Activated CD8-positive, alpha-beta memory T cell treated with anti-CD3 and anti-CD28 coated beads, Interleukin-2, amount 50 U/mL, for 48 hours (primary cell): Measurements from ENCODE around the gene ARL6IP4.
A peak's percentile ranks its signal among the peaks of the same experiment; 100 is the strongest.
"Not testable (repeated sequence)": the region's sequence is repeated elsewhere in the genome, so short reads cannot be mapped to it uniquely, and the experiment has no call there.

ENCODE experiments used
- DNase-seq: peaks from one replicate; pipeline ENCODE4 v3.0.0-alpha.2; 2020

Gene ARL6IP4

DNA sequence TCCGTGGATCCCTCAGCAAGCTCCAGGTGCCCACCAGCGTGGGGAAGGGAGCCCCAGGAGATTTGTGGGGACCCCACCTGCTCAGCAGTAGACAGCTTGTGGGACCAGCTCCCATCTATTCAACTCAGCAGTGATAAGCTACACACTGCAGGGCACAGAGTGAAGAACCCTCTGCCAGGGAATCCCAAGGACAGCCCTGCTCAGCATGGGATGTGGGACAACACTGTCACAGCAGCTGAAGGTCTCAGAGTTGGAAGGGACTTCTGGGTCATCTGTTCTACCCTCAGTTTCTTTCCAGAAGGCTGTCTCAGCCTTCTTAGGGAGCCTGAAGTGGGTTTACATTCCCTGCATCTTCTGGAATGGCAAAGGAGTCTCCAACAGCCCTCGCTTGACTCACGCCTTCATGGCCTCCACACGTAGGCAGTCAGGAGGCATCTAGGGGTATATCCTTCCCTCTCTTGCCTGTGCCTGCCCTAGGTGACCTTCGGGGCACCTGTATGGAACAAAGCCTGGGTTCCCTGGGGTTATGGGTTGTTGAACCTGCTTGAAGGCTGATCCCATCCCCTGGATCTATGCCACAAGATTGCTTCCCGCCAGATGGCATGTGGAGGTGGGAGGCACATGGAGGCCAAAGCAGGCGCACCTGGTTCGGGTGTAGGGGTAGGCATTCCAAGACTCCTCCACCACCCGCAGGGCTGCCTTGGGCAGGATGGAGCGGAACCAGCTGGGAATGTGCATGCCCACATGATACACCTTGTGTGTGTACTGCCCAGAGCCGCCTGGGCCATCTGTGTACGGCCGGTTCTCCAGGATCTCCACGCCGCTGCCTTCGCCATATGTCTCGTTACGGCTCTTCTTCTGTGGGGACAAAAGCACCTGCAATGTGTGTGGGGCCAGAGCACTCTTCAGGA is 33.0 kb downstream of the ARL6IP4 start:
- DNase-seq, result no peak

GRCh38 chr12:123014473-123014872 is 34.0 kb downstream of the ARL6IP4 start:
- not testable (repeated sequence) for DNase-seq

GRCh38 chr12:123017753-123018152 is 37.3 kb downstream of the ARL6IP4 start:
- DNase-seq, result no peak

GRCh38 chr12:123019841-123020138 is 39.3 kb downstream of the ARL6IP4 start:
- no peak for DNase-seq

DNA sequence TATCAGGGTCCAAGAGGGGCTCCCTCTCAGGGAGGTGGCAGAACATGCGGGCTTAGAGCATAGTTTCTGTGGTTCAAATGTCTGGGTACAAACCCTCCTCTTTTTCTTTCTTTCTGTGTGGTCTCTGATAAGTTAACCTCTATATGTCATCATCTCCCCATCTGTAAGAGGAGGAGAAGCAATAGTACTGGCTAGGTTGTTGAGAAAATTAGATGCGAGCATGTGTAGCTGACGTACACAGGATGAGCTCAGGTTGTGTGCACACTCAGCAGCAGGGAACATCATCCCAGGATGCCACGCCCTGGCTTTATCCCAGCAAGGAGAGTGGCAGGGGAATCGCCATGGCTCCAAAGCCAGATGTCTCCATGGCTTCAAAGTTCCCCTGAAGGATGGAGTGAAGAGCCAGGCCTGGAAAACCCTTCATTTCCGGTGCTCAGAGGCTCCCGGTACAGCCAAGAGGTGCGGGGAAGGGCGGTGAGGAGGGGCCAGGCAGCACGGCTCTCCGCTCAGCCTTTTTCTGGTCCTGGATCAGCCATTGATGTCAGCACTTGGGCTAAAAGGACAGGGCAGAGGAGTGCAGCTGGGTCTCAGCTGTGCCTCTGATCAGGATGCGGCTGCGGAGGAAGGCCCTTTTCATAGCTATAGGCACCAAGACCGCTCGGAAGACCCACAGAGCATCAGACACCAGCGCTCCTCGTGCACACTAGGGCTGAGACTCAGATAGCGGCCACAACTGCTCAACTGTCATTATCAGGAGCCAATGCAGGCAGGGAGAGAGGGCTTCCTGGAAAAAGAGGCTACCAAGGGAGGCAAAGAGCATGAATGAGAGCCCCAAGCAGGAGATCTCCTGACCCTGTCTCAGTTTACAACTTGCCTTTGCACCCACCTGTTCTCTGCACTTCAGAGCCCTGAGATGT is 41.5 kb downstream of the ARL6IP4 start:
- no peak for DNase-seq

DNA sequence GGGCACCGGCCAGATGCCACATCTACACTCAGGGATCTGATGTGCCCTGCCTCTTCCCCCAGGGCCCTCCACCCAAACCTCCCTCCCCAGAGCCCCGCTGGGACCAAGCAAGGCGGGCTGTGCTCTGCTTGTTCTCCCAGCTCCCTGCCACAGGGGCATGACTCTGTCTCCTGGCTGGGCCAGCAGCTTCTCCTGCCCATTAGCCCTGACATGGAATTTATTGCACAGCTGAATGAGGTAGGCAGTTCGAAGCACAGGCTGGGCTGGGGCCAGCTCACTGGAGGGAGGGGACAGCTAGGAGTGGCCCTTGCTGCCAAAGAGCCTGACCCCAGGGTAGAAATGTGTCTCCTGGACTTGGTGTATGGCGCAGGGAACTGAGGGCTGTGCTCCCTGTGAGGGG is 42.4 kb downstream of the ARL6IP4 start:
- no peak for DNase-seq

DNA sequence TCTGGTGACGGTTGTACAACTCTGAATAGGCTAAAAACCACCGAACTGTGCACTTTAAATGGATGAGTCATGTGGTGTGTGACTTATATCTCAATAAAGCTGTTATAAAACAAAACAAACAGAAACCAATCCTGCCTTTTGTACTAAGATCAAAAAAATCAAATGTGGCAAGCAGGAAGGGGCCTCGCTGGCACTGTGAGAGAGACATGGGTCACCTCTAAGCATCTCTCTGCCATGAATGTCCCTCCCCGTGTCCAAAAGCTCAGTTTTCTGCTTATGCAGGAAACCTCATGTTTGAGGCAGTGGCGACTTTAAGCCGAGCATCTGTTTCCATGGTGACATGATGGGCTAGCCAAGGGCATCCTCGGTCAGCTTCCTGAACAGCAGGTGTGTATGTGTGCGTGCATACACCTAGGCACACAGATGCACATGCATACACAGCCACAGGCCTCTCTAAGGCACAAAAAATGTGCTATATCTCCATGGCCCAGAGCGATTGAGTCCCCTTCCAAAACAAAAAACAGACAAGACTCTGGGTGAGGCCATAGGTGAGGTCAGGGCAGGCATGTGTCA is 44.4 kb downstream of the ARL6IP4 start:
- peak; percentile 67 for DNase-seq

DNA sequence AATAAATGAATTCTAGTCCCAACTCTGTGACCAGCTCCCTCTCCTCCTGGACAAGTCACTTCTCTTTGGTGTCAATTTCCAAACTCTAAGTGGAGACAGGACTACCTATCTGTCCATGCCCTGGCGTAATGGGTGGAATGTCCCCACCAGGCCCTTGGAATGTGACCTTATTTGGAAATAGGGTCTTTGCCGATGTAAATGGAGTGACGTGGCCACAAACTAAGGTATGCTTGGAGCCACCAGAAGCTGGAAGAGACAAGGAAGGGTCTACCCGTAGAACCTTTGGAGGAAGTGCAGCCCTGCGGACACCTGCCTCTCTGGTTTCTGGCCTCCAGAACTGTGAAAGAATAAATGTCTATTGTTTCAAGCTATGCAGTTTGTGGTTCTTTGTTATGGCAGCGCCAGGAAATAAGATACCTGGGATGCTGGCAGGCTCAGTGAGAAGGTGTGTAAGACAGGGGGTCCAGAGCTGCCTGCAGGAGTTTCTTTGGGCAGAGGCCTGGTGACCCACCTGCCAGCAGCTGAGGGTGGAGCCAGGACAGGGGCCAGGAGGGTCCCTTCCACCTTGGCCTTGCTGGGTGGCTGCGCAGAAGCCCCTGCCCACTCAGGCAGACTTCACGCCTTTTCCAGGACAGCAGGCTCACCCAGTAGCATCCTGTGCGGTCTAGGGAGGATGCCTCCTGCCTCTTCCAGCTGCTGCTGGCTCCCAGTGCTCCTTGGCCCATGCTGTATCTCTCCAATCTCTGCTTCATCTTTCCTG is 45.8 kb downstream of the ARL6IP4 start:
- DNase-seq, result no peak

GRCh38 chr12:123027726-123028445 is 47.4 kb downstream of the ARL6IP4 start:
- DNase-seq, result no peak

DNA sequence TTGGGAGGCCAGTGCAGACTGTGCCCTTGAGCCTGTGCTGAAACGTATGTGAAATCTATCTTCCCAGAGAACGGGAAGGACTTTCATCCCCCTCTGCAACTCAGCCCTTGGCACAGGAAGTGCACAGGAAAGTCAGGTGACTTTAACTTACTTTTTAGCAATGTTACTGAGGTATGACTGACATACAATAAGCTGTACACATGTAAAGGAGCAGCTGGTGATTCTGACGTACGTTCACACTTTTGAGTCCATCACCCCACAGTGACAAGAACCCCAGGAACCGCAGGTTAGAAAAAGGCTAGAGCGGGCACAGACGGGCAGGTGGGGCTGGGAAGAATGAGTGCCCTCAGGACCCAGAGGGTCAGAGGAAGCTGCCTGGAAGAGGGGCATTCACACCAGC is 48.0 kb downstream of the ARL6IP4 start:
- no peak for DNase-seq

- DNase-seq, result no peak
These were observed 49.1 kb downstream of the ARL6IP4 start for GRCh38 chr12:123029550-123029949.

GRCh38 chr12:123030686-123031085 is 50.2 kb downstream of the ARL6IP4 start:
- no peak for DNase-seq

DNA sequence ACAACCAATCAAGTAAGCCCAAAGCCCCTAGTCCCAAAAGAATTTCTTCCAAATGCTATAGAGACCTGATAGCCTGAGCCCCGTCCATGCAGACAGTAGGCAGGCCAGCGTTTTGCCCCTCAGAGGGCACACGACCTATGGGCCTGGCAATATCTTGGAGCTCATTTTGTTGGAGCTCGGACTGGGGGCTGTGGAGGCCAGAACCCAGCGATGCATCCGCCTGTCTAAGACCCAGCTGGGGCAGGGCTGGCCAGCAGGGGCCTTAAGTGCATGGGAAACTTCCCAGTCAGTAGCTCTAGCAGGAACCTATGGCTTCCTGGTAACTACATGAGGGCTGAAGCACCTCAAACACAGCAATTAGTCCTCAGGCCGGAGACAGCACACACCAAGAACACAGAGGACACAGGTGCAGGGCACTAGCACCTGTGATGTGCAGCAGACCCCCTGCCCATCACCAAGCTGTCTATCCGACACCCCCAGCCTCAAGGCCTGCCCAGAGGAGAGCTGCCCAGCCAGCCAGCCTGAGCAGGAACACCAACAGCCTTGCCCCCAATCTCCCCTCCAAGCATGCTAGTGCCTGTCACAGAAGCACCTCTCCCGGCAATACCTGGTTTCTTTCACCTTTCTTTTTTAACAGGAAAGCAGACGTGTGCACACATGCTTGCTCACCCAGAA is 50.8 kb downstream of the ARL6IP4 start:
- DNase-seq, result no peak
